ENCODE results near the gene TJAP1.

GRCh38 chr6:43475516-43475915 is 1.9 kb upstream of the TJAP1 start:
- TF ChIP-seq ESRRA (IDR thresholded peaks at IDR 0.05; ENCODE audit: borderline replicate concordance, low read length) (no peak), CEBPB (IDR thresholded peaks at IDR 0.05) (no peak), POLR2A (IDR thresholded peaks at IDR 0.05; ENCODE audit: low read length) (no peak), CTCF (IDR thresholded peaks at IDR 0.05) (no peak), HOXB13 (CRISPR knock-in tag; IDR thresholded peaks at IDR 0.05; ENCODE audit: low read depth) (no peak), MAX (IDR thresholded peaks at IDR 0.05) (no peak), NR3C1 (IDR thresholded peaks at IDR 0.05) (no peak), JUN (IDR thresholded peaks at IDR 0.05) (no peak), HOXA7 (CRISPR knock-in tag; IDR thresholded peaks at IDR 0.05) (no peak), RCOR1 (IDR thresholded peaks at IDR 0.05; ENCODE audit: low read depth, low read length) (no peak)

All from A549 (cell line).